Muscle layer of colon (tissue), 2 donors: ENCODE results near the gene SENP8.
A peak's percentile ranks its signal among the peaks of the same experiment; 100 is the strongest.

Experiments used
- H3K27ac ChIP-seq: one replicate; pipeline ENCODE4 v1.7.0; 2013; ENCODE audit warnings: low read depth, mild to moderate bottlenecking, low read length, moderate library complexity
- H3K27me3 ChIP-seq, 2 donors: one replicate each; pipeline ENCODE4 v1.7.0; 2013; ENCODE audit warnings: low read length in 2 of 2, mild to moderate bottlenecking in 2 of 2; ENCODE audit not compliant: insufficient read depth in 2 of 2, control insufficient read depth in 1 of 2
- H3K36me3 ChIP-seq: one replicate; pipeline ENCODE4 v1.7.0; 2013; ENCODE audit warnings: mild to moderate bottlenecking, low read length; ENCODE audit not compliant: insufficient read depth
- H3K4me1 ChIP-seq: one replicate; pipeline ENCODE4 v1.7.0; 2013; ENCODE audit warnings: mild to moderate bottlenecking, low read length; ENCODE audit not compliant: insufficient read depth
- H3K4me3 ChIP-seq, 2 donors: one replicate each; pipeline ENCODE4 v1.7.0; 2013; ENCODE audit warnings: low read length in 2 of 2, low read depth in 1 of 2, mild to moderate bottlenecking in 1 of 2, moderate library complexity in 1 of 2
- H3K9ac ChIP-seq: one replicate; pipeline ENCODE4 v1.7.0; 2013; ENCODE audit warnings: low read length
- H3K9me3 ChIP-seq: one replicate; pipeline ENCODE4 v1.7.0; 2013; ENCODE audit warnings: mild to moderate bottlenecking, low read length
- donor health status: abdominal sarcoma.
- donor health status: Adenocarcinoma of cecum.

SENP8 gene

GRCh38 chr15:72116731-72117485 lies 1.3 kb upstream of the SENP8 start:
- no peaks in the 10 kb centered on the region for H3K36me3 ChIP-seq
- peak overlapping the region; percentile 92 to 93 for H3K4me3 ChIP-seq
- no peaks in the 10 kb centered on the region for H3K9me3 ChIP-seq
- peak overlapping the region; percentile 97 for H3K27ac ChIP-seq
- H3K9ac ChIP-seq: peak overlapping the region; percentile 90
- peaks cover 35% of the 10 kb centered on the region for H3K4me1 ChIP-seq
- H3K27me3 ChIP-seq: no peaks in the 10 kb centered on the region

- H3K27ac ChIP-seq: peak overlapping the region; percentile 97
- peaks cover 31% of the 10 kb centered on the region for H3K4me1 ChIP-seq
- no peaks in the 10 kb centered on the region for H3K9me3 ChIP-seq
- peak overlapping the region; percentile 92 to 93 for H3K4me3 ChIP-seq
- H3K36me3 ChIP-seq: no peaks in the 10 kb centered on the region
- H3K9ac ChIP-seq: peak overlapping the region; percentile 90
- no peaks in the 10 kb centered on the region for H3K27me3 ChIP-seq
These were observed 652 bp upstream of the SENP8 start for GRCh38 chr15:72117486-72118016.

GRCh38 chr15:72124218-72124617 lies 6.0 kb downstream of the SENP8 start:
- no peaks in the 10 kb centered on the region for H3K9me3 ChIP-seq
- no peak overlapping the region for H3K4me3 ChIP-seq
- no peak overlapping the region for H3K27ac ChIP-seq
- H3K9ac ChIP-seq: no peak overlapping the region
- H3K36me3 ChIP-seq: no peaks in the 10 kb centered on the region
- H3K4me1 ChIP-seq: no peaks in the 10 kb centered on the region
- H3K27me3 ChIP-seq: no peaks in the 10 kb centered on the region

- Histone ChIP-seq H3K36me3 (no peaks in the 10 kb centered on the region), H3K4me1 (no peaks in the 10 kb centered on the region), H3K9me3 (no peaks in the 10 kb centered on the region), H3K27me3 (no peaks in the 10 kb centered on the region), H3K9ac (no peak overlapping the region), H3K27ac (no peak overlapping the region), H3K4me3 (no peak overlapping the region)
These were observed 9.6 kb downstream of the SENP8 start for GRCh38 chr15:72127724-72128322.

- no peak overlapping the region for H3K4me3 ChIP-seq
- no peak overlapping the region for H3K9ac ChIP-seq
- no peaks in the 10 kb centered on the region for H3K27me3 ChIP-seq
- H3K9me3 ChIP-seq: no peaks in the 10 kb centered on the region
- H3K36me3 ChIP-seq: no peaks in the 10 kb centered on the region
- no peak overlapping the region for H3K27ac ChIP-seq
- no peaks in the 10 kb centered on the region for H3K4me1 ChIP-seq
These were observed 10.2 kb downstream of the SENP8 start for GRCh38 chr15:72128359-72128758.

GRCh38 chr15:72130272-72130671 lies 12.1 kb downstream of the SENP8 start:
- Histone ChIP-seq H3K4me3 (no peak overlapping the region), H3K9ac (no peak overlapping the region), H3K36me3 (no peaks in the 10 kb centered on the region), H3K27ac (no peak overlapping the region), H3K9me3 (no peaks in the 10 kb centered on the region), H3K27me3 (no peaks in the 10 kb centered on the region), H3K4me1 (no peaks in the 10 kb centered on the region)

- H3K36me3 ChIP-seq: no peaks in the 10 kb centered on the region
- no peak overlapping the region for H3K4me3 ChIP-seq
- no peaks in the 10 kb centered on the region for H3K27me3 ChIP-seq
- H3K27ac ChIP-seq: no peak overlapping the region
- H3K9ac ChIP-seq: no peak overlapping the region
- no peaks in the 10 kb centered on the region for H3K9me3 ChIP-seq
- no peaks in the 10 kb centered on the region for H3K4me1 ChIP-seq
These were observed 13.7 kb downstream of the SENP8 start for GRCh38 chr15:72131922-72132321.

- no peak overlapping the region for H3K4me3 ChIP-seq
- no peaks in the 10 kb centered on the region for H3K27me3 ChIP-seq
- H3K9me3 ChIP-seq: no peaks in the 10 kb centered on the region
- no peaks in the 10 kb centered on the region for H3K36me3 ChIP-seq
- H3K9ac ChIP-seq: no peak overlapping the region
- H3K4me1 ChIP-seq: no peaks in the 10 kb centered on the region
- H3K27ac ChIP-seq: no peak overlapping the region
These were observed 15.0 kb downstream of the SENP8 start for GRCh38 chr15:72133211-72133610.

GRCh38 chr15:72135719-72136118 lies 17.5 kb downstream of the SENP8 start:
- no peak overlapping the region for H3K27ac ChIP-seq

GRCh38 chr15:72136170-72137051 lies 18.2 kb downstream of the SENP8 start:
- no peaks in the 10 kb centered on the region for H3K27me3 ChIP-seq
- no peak overlapping the region for H3K4me3 ChIP-seq
- no peaks in the 10 kb centered on the region for H3K36me3 ChIP-seq
- H3K27ac ChIP-seq: no peak overlapping the region
- H3K9ac ChIP-seq: no peak overlapping the region
- no peaks in the 10 kb centered on the region for H3K4me1 ChIP-seq
- no peaks in the 10 kb centered on the region for H3K9me3 ChIP-seq

More at GRCh38 chr15:72135719-72136118, 17.5 kb downstream of the SENP8 start:
- no peak overlapping the region for H3K4me3 ChIP-seq
- H3K4me1 ChIP-seq: no peaks in the 10 kb centered on the region
- H3K27me3 ChIP-seq: no peaks in the 10 kb centered on the region
- no peaks in the 10 kb centered on the region for H3K9me3 ChIP-seq
- H3K9ac ChIP-seq: no peak overlapping the region
- H3K36me3 ChIP-seq: no peaks in the 10 kb centered on the region

GRCh38 chr15:72139667-72140066 lies 21.5 kb downstream of the SENP8 start:
- Histone ChIP-seq H3K9ac (no peak overlapping the region), H3K4me3 (no peak overlapping the region), H3K4me1 (no peaks in the 10 kb centered on the region), H3K36me3 (no peaks in the 10 kb centered on the region), H3K27me3 (no peaks in the 10 kb centered on the region), H3K9me3 (no peaks in the 10 kb centered on the region), H3K27ac (no peak overlapping the region)
